ENCODE measurements around the gene VEPH1.

Gene VEPH1

GRCh38 chr3:157294491-157294890, 208.7 kb downstream of the VEPH1 start:
- no peak for DNase-seq

GRCh38 chr3:157290766-157291165, 212.4 kb downstream of the VEPH1 start:
- no peak for DNase-seq

DNA sequence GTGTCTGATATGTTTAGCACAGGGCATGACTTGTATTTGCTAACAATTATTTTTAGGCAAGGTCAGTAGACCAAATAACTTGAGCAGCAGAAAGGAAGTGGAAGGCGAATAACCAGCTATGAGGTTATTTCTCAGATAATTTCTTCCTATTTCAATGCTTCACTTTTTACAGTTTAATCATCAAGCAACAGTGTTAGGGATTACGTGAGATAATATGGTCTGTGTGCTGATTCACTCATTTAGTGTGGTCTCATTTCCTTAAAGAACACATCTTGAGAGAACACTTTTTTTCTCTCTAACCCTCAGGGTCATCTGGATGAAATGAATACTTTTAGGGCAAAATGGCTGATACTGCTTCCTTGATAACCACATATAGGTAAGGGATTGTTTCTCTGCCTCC, 217.2 kb downstream of the VEPH1 start:
- DNase-seq = no peak

- no peak for DNase-seq
Measured at GRCh38 chr3:157285141-157285540, 218.1 kb downstream of the VEPH1 start.

DNA sequence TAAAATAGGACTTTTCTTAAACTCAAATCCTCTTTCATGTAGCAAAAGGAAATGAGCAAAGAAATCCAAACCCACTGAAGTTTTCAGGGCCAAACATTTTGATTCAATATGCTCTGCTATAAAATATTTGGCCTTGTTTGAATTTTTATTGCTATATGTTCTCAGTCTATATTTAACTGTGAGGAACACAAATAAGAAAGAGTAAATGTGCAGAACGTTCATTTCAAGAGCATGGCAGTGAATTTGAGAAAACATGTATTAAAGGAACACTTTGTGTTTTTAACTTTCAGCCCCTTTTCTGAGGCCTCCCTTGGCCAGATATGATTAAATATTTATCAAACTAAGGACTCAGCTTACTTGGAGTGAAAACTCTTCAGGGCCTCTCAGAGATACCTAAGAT, 218.5 kb downstream of the VEPH1 start:
- DNase-seq = no peak

- DNase-seq = no peak
Measured at GRCh38 chr3:157282261-157283191, 220.7 kb downstream of the VEPH1 start.

DNA sequence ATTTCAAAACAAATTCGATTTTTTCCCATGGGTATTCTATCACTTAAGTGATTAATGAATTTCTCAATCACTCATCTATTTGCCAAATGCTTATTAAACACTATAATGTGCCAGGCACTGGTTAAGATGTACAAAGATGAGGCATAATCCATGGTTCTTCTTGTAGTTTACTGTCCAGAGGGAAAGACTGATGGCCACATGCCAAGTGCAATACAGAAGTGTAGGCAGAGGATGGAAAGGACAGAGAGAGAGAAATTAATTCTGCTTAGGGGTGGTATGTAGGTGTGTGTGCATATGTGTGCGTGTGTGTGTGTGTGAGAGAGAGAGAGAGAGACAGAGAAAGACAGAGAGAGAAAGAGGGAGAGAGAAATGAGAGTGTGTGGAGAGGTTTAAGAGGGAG, 222.4 kb downstream of the VEPH1 start:
- DNase-seq = no peak

- DNase-seq = no peak
Measured at GRCh38 chr3:157280354-157280753, 222.9 kb downstream of the VEPH1 start.

GRCh38 chr3:157279237-157279636, 224.0 kb downstream of the VEPH1 start:
- DNase-seq = no peak

- DNase-seq = no peak
Measured at GRCh38 chr3:157276801-157277200, 226.4 kb downstream of the VEPH1 start.

GRCh38 chr3:157275832-157276231, 227.4 kb downstream of the VEPH1 start:
- no peak for DNase-seq

GRCh38 chr3:157274644-157275137, 228.5 kb downstream of the VEPH1 start:
- no peak for DNase-seq

- DNase-seq = no peak
Measured at GRCh38 chr3:157271283-157271882, 231.8 kb downstream of the VEPH1 start.

- no peak for DNase-seq
Measured at GRCh38 chr3:157268026-157268425, 235.2 kb downstream of the VEPH1 start.

GRCh38 chr3:157265931-157266330, 237.3 kb downstream of the VEPH1 start:
- no peak for DNase-seq

- no peak for DNase-seq
Measured at GRCh38 chr3:157263027-157263426, 240.2 kb downstream of the VEPH1 start.

DNA sequence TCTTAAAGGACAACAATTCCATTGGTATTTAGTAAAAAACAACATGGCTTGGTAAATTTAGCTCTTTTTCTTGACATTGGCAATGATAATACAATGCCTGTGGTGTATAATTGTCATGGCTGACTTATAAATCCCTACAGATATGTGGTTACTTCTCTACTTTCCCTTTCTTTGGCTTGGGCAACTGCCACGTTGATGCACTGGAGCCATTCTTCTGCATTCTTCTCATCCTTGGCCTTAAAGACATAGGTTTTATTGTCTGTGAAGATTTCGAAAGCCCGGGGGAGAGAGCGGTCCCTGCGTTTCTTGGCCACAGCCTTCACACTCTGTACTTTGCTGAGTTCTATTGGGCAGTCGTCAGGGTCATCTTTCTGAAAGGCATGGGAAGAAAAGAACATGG, 242.2 kb downstream of the VEPH1 start:
- no peak for DNase-seq

- DNase-seq = no peak
Measured at GRCh38 chr3:157259825-157260224, 243.4 kb downstream of the VEPH1 start.

DNA sequence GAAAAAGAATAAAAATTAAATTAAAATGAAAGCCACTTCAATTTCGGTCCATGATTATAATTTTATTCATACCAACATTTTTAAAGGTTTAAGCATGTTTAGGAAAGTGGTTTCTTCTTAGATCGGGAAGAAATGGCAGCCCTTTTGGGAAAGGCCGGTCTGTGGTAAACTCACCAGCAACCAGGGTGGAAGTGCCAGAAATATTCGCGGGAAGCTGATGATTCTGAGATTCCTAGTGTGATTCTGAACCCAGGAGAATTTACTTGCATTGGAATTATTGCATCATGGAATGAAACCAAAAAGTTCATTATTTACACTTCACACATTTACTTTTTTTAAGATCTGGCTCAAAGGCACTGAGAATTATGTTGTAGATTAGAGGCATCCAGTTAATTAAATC, 246.1 kb downstream of the VEPH1 start:
- no peak for DNase-seq

- no peak for DNase-seq
Measured at GRCh38 chr3:157255797-157256196, 247.4 kb downstream of the VEPH1 start.

- no peak for DNase-seq
Measured at GRCh38 chr3:157251685-157252084, 251.5 kb downstream of the VEPH1 start.

- no peak for DNase-seq
Measured at GRCh38 chr3:157249606-157250005, 253.6 kb downstream of the VEPH1 start.

- DNase-seq = no peak
Measured at GRCh38 chr3:157248590-157249422, 254.4 kb downstream of the VEPH1 start.
